Measurements from ENCODE around the gene LRRC3B.

LRRC3B gene

GRCh38 chr3:26631390-26631738, 8.8 kb downstream of the LRRC3B start:
- no peak for DNase-seq

DNA sequence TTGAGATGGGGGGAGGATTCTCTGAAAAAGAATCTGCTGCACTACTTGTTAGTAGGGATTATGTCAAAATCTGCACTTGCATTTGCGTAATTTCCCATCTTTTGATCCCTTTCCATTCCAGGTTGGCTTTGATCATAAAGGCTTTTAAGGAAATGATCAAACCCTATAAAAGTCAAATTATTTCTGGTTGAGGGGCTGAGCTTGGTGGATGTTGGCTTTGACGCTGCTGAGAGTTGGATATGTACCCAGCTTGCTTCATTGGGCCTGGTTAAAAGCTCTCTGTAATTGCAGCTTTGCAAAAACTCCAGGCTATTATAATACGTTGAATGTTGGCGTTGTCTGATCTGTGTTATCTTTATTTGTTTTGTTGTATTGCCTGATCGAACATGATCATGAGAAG, 12.0 kb downstream of the LRRC3B start:
- no peak for DNase-seq

- DNase-seq, result no peak
Observed at GRCh38 chr3:26636096-26636727, 13.6 kb downstream of the LRRC3B start.

- DNase-seq, result no peak
Observed at GRCh38 chr3:26637698-26638097, 15.1 kb downstream of the LRRC3B start.

DNA sequence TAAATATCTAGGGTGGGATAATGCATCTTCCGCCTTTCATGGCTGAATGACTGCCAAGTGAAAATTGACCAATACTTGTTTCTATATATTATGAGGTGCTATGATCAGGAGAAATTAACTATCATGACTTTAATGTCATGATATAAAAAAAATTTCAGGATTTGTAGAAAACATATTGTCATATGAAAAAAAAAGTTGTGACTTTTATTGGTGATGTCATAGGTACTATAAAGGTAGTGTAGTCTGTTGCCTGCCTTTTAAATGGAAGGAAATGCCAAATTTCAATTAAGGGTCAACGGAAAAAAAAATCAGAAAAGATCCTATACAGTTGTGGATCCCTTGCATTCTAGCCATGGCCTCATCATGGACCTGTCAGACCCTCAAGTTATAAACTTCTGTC, 15.5 kb downstream of the LRRC3B start:
- no peak for DNase-seq

DNA sequence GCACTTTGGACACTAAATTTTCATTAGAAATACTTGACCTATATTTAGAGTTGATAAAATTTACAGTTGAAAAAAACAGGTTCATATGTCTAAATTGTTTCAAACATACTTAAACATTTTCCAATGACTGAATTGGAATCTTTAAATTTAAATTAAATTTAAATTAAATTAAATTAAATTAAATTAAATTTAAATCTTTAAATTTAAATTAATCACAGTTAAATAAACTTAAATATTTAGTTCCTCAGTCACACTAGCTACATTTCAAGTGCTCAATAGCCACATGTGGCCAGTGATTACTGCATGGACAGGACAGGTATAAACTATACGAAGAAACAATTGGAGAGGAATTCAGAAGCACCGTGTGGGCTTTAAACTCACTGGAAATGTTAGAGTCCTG, 16.8 kb downstream of the LRRC3B start:
- no peak for DNase-seq

DNA sequence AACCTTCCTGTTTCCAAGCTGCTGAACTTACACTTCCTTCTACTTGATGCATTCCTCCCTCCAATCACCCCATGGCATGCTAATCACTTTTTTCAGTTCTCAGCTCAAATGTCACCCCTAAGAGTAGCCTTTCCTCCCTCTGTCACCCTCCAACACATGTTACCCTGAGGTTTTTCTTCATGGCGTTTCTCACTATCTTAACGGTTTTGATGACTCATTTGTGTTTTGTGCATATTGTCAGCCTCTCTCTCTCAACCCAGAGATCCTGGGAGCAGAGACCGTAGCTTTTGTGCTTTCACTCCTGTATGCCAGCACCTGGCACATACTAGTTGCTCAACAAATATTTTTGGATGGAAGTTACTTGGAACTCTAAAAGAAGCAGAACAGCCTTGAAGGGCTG, 24.5 kb downstream of the LRRC3B start:
- DNase-seq, result no peak

GRCh38 chr3:26648461-26648860, 25.9 kb downstream of the LRRC3B start:
- no peak for DNase-seq

GRCh38 chr3:26652164-26652563, 29.6 kb downstream of the LRRC3B start:
- DNase-seq, result no peak

DNA sequence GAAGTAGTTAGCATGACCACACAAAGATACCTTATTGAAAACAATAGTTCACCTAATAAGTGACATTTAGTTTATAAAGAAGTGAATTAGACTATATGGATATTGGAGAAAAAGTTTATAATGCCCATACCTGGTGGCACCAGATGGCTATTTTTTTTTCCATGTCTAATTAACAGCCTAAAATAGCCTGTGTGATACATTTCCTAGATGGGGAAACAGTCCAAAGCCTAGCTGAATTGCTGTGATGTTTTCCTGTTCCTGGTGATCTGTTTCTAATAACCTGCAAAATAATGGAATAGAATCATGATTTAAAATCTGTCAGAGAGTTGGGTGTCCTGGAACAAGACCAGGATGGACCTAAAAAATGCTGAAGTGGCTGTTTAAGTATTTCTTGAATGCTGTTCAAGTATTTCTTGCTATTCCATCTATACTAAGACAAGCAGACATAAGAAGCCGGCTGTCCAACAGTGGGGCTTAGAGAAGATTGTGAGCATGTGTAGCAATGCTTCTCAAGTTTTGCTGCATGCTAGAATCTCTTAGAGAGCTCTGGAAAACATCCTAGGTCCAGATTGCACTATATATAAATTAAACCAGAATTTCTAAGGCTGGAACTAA, 31.3 kb downstream of the LRRC3B start:
- no peak for DNase-seq

DNA sequence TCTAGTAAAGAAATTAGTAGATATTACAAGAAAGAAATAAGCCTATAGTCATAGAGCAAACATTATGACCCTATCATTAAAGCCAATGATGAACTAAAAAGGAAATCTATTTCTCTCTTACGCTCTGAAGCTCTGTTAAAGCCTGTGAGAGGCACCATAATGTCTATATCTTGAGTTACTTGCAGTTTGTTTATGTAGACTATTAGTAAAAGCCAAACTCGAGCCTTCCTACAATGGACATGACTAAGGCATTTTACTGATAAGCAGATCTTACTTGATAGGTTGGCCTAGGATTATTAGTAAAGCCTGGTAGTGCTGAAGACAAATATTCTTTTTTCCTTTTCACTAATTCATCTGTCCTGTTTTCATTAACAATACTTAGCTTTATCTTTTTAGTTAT, 32.7 kb downstream of the LRRC3B start:
- no peak for DNase-seq

GRCh38 chr3:26657348-26657976, 34.9 kb downstream of the LRRC3B start:
- DNase-seq, result no peak

GRCh38 chr3:26668171-26668570, 45.6 kb downstream of the LRRC3B start:
- DNase-seq, result no peak

GRCh38 chr3:26668696-26669095, 46.1 kb downstream of the LRRC3B start:
- no peak for DNase-seq

GRCh38 chr3:26675336-26675735, 52.8 kb downstream of the LRRC3B start:
- no peak for DNase-seq

DNA sequence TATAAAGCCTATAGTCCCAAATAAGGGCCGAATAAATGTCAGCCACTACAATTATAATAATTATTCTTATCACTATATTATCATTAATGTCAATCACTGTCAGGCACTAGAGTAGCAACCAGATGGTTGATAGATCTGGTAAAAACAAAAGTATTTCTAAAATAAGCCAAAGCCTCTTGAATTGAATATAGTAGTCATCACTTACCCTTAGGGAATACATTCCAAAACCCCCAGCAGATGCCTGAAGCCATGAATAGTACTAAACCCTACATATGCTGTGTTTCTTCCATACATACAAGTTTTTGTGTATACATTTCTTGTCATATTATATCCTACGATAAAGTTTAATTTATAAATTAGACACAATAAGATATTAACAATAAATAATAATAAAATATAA, 59.1 kb downstream of the LRRC3B start:
- no peak for DNase-seq

- no peak for DNase-seq
Observed at GRCh38 chr3:26682406-26682805, 59.8 kb downstream of the LRRC3B start.

GRCh38 chr3:26683902-26684301, 61.3 kb downstream of the LRRC3B start:
- no peak for DNase-seq

DNA sequence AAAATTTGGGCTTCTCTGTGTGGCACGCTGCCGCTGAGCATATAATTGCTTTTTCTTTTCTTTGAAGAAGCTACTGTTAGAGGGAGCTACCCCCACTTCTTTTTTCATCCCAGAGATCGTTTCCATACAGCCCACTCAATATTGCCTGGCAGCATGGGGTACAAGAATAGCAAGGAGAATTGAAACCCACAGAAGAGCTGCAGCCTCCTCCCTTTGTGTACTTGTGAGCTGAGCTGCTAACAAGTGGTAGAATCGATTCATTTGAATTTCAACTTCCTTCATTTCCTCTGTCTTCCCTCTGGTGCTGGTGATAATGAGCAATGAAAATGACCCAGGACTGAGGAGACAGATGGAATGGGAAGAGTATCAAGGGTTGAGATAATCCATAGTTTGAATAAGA, 64.9 kb downstream of the LRRC3B start:
- DNase-seq, result no peak

DNA sequence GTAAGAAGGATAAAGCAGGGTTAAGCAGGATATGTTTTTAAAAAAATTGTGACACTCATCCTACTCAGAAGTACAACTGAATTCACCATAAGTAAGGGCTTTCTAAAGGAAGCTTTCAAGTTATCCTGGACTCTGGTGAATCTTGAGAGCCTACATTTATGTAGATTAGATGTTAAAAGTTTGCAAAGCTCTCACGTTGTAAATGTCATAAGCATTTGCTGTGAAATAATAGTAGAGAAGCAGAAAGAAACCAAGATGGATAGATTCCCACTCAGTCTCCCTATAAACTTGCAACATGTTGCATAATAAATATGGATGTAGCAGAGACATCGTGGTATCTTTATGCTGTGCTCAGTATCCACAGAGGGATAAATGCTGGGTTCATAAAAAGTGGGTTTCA, 77.0 kb downstream of the LRRC3B start:
- DNase-seq, result no peak

DNA sequence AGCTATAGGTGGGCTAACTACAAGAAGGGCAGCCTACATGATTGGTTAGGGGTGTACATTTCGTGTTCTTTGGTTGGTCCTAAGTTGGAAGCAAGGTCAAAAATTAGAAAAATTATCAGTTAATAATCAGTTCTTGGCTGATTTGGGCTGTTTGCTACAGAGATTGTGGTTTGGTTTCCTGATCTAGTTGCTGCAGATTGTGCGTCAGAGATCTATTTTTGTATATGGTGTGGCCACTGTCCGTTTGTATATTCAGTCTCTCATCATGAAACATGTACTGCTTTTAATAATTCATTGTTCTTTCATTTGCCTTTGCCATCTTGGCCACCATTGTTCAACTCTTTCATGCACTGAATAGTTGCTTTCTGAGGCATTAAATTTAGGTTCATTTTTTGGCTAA, 80.9 kb downstream of the LRRC3B start:
- DNase-seq, result no peak

GRCh38 chr3:26704736-26705135, 82.2 kb downstream of the LRRC3B start:
- no peak for DNase-seq

GRCh38 chr3:26708501-26708900, 85.9 kb downstream of the LRRC3B start:
- no peak for DNase-seq

GRCh38 chr3:26712211-26713026, 89.8 kb downstream of the LRRC3B start:
- DNase-seq, result no peak

Data from DMS79 (cell line).